Neural cell (in vitro differentiated cells): Measurements from ENCODE around the gene FAM163A.

Experiments used
- EZH2 ChIP-seq: fragments of 200-600, 300-800 bp; shearing (Covaris generic), sonication (generic); IDR thresholded peaks from 2 replicates; pipeline ENCODE4 v1.6.1; 2014; ENCODE audit warnings: antibody characterized with exemption, low read length, borderline replicate concordance, mild to moderate bottlenecking; ENCODE audit not compliant: insufficient read depth, poor library complexity, severe bottlenecking
- POLR2AphosphoS5 ChIP-seq: IDR thresholded peaks from 2 replicates; pipeline ENCODE4 v1.6.1; 2012
- TF ChIP-seq, protein P1 (sequence below): fragments of 450-650 bp; IDR thresholded peaks from 2 replicates; pipeline ENCODE4 v1.5.1; 2014; ENCODE audit warnings: antibody characterized with exemption, mild to moderate bottlenecking, moderate library complexity; ENCODE audit not compliant: poor library complexity, severe bottlenecking

DNA sequence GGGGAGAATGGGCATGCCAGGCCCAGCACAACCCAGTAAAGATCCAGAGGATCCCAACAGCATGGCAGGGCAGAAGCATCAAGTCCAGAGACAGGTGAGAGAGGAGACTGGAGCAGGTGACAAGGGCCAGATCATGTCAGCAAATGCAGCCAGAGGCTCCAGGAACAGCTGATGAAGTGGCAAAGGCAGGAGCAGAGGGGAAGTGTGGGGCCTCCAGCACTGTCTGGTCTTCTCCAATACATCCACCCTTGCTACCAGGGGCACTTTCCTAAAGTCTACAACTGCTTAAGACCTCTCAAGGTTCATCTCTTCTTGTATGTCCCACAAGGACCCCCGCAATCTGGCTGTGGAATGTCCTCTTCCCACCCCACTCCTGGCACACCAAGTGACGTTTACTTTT lies 17.4 kb downstream of the FAM163A start:
- no peak for TF ChIP-seq POLR2AphosphoS5
- TF ChIP-seq, protein P1, sequence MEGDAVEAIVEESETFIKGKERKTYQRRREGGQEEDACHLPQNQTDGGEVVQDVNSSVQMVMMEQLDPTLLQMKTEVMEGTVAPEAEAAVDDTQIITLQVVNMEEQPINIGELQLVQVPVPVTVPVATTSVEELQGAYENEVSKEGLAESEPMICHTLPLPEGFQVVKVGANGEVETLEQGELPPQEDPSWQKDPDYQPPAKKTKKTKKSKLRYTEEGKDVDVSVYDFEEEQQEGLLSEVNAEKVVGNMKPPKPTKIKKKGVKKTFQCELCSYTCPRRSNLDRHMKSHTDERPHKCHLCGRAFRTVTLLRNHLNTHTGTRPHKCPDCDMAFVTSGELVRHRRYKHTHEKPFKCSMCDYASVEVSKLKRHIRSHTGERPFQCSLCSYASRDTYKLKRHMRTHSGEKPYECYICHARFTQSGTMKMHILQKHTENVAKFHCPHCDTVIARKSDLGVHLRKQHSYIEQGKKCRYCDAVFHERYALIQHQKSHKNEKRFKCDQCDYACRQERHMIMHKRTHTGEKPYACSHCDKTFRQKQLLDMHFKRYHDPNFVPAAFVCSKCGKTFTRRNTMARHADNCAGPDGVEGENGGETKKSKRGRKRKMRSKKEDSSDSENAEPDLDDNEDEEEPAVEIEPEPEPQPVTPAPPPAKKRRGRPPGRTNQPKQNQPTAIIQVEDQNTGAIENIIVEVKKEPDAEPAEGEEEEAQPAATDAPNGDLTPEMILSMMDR, result no peak
- no peak for TF ChIP-seq EZH2
